Hepatocyte (in vitro differentiated cells): ENCODE data around the gene ZNF474.

Experiments
- CTCF ChIP-seq: fragments of 200-600 bp; sonication (generic); IDR thresholded peaks from 2 replicates; pipeline ENCODE4 v1.5.1; 2016; ENCODE audit warnings: antibody characterized with exemption, mild to moderate bottlenecking; ENCODE audit not compliant: poor library complexity
- EZH2 ChIP-seq: fragments of 200-600 bp; sonication (generic); IDR thresholded peaks from 2 replicates; pipeline ENCODE4 v1.6.1; 2016; ENCODE audit warnings: antibody characterized with exemption, mild to moderate bottlenecking, borderline replicate concordance
- EZH2phosphoT487 ChIP-seq: fragments of 200-600 bp; sonication (generic); IDR thresholded peaks from one replicate; pipeline ENCODE4 v1.6.1; 2018; ENCODE audit warnings: antibody characterized with exemption, mild to moderate bottlenecking, low read depth, moderate library complexity; ENCODE audit not compliant: unreplicated experiment, severe bottlenecking

GRCh38 chr5:122111460-122111859 is 17.9 kb upstream of the ZNF474 start:
- TF ChIP-seq CTCF (no peak), EZH2 (no peak), EZH2phosphoT487 (no peak)
